ENCODE data around the gene IRS1. TPM values are rescaled to one million over a fixed set of nuclear protein-coding genes. Genes with fewer than 3 reads are reported as not detected.

The IRS1 gene
- total RNA-seq, 2 experiments from 2014 or later = 6.6 to 6.9 TPM

GRCh38 chr2:226758921-226759640 is 40.5 kb downstream of the IRS1 start:
- H3K4me1 Mint-ChIP-seq = peaks cover 3% of the 10 kb centered on the region
- POLR2A ChIA-PET = no interaction called here
- H3K9me3 Mint-ChIP-seq = peaks cover 3% of the 10 kb centered on the region
- H3K36me3 Mint-ChIP-seq (ENCODE audit: low read depth) = peaks cover 7% of the 10 kb centered on the region
- CTCF ChIA-PET = no interaction called here
- H3K27me3 Mint-ChIP-seq = no peaks in the 10 kb centered on the region
- no peak for DNase-seq
- H3K27ac Mint-ChIP-seq = no peak overlapping the region
- H3K4me3 Mint-ChIP-seq = no peak overlapping the region

- H3K9me3 Mint-ChIP-seq = no peaks in the 10 kb centered on the region
- ChIA-PET POLR2A (no interaction called here), CTCF (interaction anchor here (1.4 kb wide), 1 partner anchor 14 kb away, joined by 3 read pairs; no protein-coding TSS in a partner anchor)
- no peak overlapping the region for H3K4me3 Mint-ChIP-seq
- H3K4me1 Mint-ChIP-seq = peaks cover 3% of the 10 kb centered on the region
- no peak overlapping the region for H3K27ac Mint-ChIP-seq
- no peaks in the 10 kb centered on the region for H3K36me3 Mint-ChIP-seq (ENCODE audit: low read depth)
- no peaks in the 10 kb centered on the region for H3K27me3 Mint-ChIP-seq
- no peak for DNase-seq
Observed at GRCh38 chr2:226756131-226756530, 43.5 kb downstream of the IRS1 start.

GRCh38 chr2:226755631-226756030 is 44.0 kb downstream of the IRS1 start:
- CTCF ChIA-PET = interaction anchor here (0.6 to 1.4 kb wide), 2 partner anchors 15 to 923 kb away, joined by 3 read pairs; no protein-coding TSS in a partner anchor
- Mint-ChIP-seq H3K27me3 (no peaks in the 10 kb centered on the region), H3K4me3 (no peak overlapping the region)

GRCh38 chr2:226754821-226755604 is 44.6 kb downstream of the IRS1 start:
- Mint-ChIP-seq H3K9me3 (no peaks in the 10 kb centered on the region), H3K4me1 (peaks cover 3% of the 10 kb centered on the region), H3K36me3 (ENCODE audit: low read depth) (no peaks in the 10 kb centered on the region), H3K4me3 (no peak overlapping the region), H3K27me3 (no peaks in the 10 kb centered on the region), H3K27ac (no peak overlapping the region)
- POLR2A ChIA-PET = no interaction called here
- no peak for DNase-seq
- CTCF ChIA-PET = interaction anchor here (0.6 to 1.4 kb wide), 3 partner anchors 16 to 922 kb away, joined by 3 to 4 read pairs (median 3); no protein-coding TSS in a partner anchor

More at GRCh38 chr2:226755631-226756030, 44.0 kb downstream of the IRS1 start:
- no peak for DNase-seq
- Mint-ChIP-seq H3K36me3 (ENCODE audit: low read depth) (no peaks in the 10 kb centered on the region), H3K27ac (no peak overlapping the region), H3K4me1 (peaks cover 3% of the 10 kb centered on the region), H3K9me3 (no peaks in the 10 kb centered on the region)
- POLR2A ChIA-PET = no interaction called here

- POLR2A ChIA-PET = no interaction called here
- Mint-ChIP-seq H3K27me3 (no peaks in the 10 kb centered on the region), H3K4me1 (peaks cover 3% of the 10 kb centered on the region), H3K4me3 (no peak overlapping the region), H3K36me3 (ENCODE audit: low read depth) (no peaks in the 10 kb centered on the region), H3K9me3 (no peaks in the 10 kb centered on the region), H3K27ac (no peak overlapping the region)
- CTCF ChIA-PET = no interaction called here
- DNase-seq = no peak
Observed at GRCh38 chr2:226752887-226753286, 46.7 kb downstream of the IRS1 start.

GRCh38 chr2:226747288-226747687 is 52.3 kb downstream of the IRS1 start:
- Mint-ChIP-seq H3K4me3 (no peak overlapping the region), H3K27me3 (no peaks in the 10 kb centered on the region), H3K36me3 (ENCODE audit: low read depth) (no peaks in the 10 kb centered on the region), H3K9me3 (no peaks in the 10 kb centered on the region), H3K4me1 (no peaks in the 10 kb centered on the region), H3K27ac (no peak overlapping the region)
- POLR2A ChIA-PET = no interaction called here
- CTCF ChIA-PET = no interaction called here
- no peak for DNase-seq

GRCh38 chr2:226746196-226746800 is 53.3 kb downstream of the IRS1 start:
- ChIA-PET CTCF (no interaction called here), POLR2A (no interaction called here)
- H3K27me3 Mint-ChIP-seq = no peaks in the 10 kb centered on the region
- no peaks in the 10 kb centered on the region for H3K36me3 Mint-ChIP-seq (ENCODE audit: low read depth)
- no peak overlapping the region for H3K4me3 Mint-ChIP-seq
- no peaks in the 10 kb centered on the region for H3K4me1 Mint-ChIP-seq
- H3K9me3 Mint-ChIP-seq = no peaks in the 10 kb centered on the region
- no peak overlapping the region for H3K27ac Mint-ChIP-seq
- no peak for DNase-seq

GRCh38 chr2:226743915-226744314 is 55.7 kb downstream of the IRS1 start:
- peaks cover 2% of the 10 kb centered on the region for H3K4me1 Mint-ChIP-seq
- CTCF ChIA-PET = interaction anchor here (0.6 kb wide), 1 partner anchor 126 kb away, joined by 3 read pairs; no protein-coding TSS in a partner anchor
- no peaks in the 10 kb centered on the region for H3K27me3 Mint-ChIP-seq
- H3K9me3 Mint-ChIP-seq = no peaks in the 10 kb centered on the region
- DNase-seq = no peak
- no peaks in the 10 kb centered on the region for H3K36me3 Mint-ChIP-seq (ENCODE audit: low read depth)
- H3K27ac Mint-ChIP-seq = no peak overlapping the region
- no peak overlapping the region for H3K4me3 Mint-ChIP-seq
- POLR2A ChIA-PET = no interaction called here

- CTCF ChIA-PET = interaction anchor here (0.7 kb wide), 1 partner anchor 648 kb away, joined by 4 read pairs; no protein-coding TSS in a partner anchor
- H3K36me3 Mint-ChIP-seq (ENCODE audit: low read depth) = no peaks in the 10 kb centered on the region
- POLR2A ChIA-PET = interaction anchor here (0.6 kb wide), 1 partner anchor 1129 kb away, joined by 5 read pairs; no protein-coding TSS in a partner anchor
Observed at GRCh38 chr2:226742347-226742746, 57.3 kb downstream of the IRS1 start.

GRCh38 chr2:226740039-226740648 is 59.5 kb downstream of the IRS1 start:
- H3K36me3 Mint-ChIP-seq (ENCODE audit: low read depth) = no peaks in the 10 kb centered on the region
- H3K9me3 Mint-ChIP-seq = no peaks in the 10 kb centered on the region
- no peak overlapping the region for H3K4me3 Mint-ChIP-seq
- ChIA-PET POLR2A (no interaction called here), CTCF (interaction anchor here (1.4 kb wide), 1 partner anchor 59 kb away, joined by 3 read pairs; the partner anchor contains the start of gene IRS1)
- H3K27ac Mint-ChIP-seq = no peak overlapping the region
- peaks cover 3% of the 10 kb centered on the region for H3K4me1 Mint-ChIP-seq
- H3K27me3 Mint-ChIP-seq = no peaks in the 10 kb centered on the region
- no peak for DNase-seq

More at GRCh38 chr2:226742347-226742746, 57.3 kb downstream of the IRS1 start:
- H3K27ac Mint-ChIP-seq = no peak overlapping the region
- H3K27me3 Mint-ChIP-seq = no peaks in the 10 kb centered on the region
- peaks cover 3% of the 10 kb centered on the region for H3K4me1 Mint-ChIP-seq
- H3K4me3 Mint-ChIP-seq = no peak overlapping the region
- no peaks in the 10 kb centered on the region for H3K9me3 Mint-ChIP-seq
- no peak for DNase-seq

- Mint-ChIP-seq H3K36me3 (ENCODE audit: low read depth) (no peaks in the 10 kb centered on the region), H3K27ac (no peak overlapping the region), H3K4me3 (no peak overlapping the region), H3K9me3 (no peaks in the 10 kb centered on the region), H3K4me1 (peaks cover 3% of the 10 kb centered on the region), H3K27me3 (no peaks in the 10 kb centered on the region)
- CTCF ChIA-PET = no interaction called here
- POLR2A ChIA-PET = no interaction called here
- no peak for DNase-seq
Observed at GRCh38 chr2:226739545-226740030, 60.0 kb downstream of the IRS1 start.

GRCh38 chr2:226738821-226739544 is 60.6 kb downstream of the IRS1 start:
- H3K36me3 Mint-ChIP-seq (ENCODE audit: low read depth) = no peaks in the 10 kb centered on the region
- CTCF ChIA-PET = interaction anchor here (1.6 kb wide), 1 partner anchor 13 kb away, joined by 3 read pairs; no protein-coding TSS in a partner anchor
- no peak overlapping the region for H3K27ac Mint-ChIP-seq
- POLR2A ChIA-PET = no interaction called here
- H3K4me3 Mint-ChIP-seq = no peak overlapping the region
- peaks cover 3% of the 10 kb centered on the region for H3K4me1 Mint-ChIP-seq
- H3K9me3 Mint-ChIP-seq = no peaks in the 10 kb centered on the region
- DNase-seq = no peak
- H3K27me3 Mint-ChIP-seq = no peaks in the 10 kb centered on the region
